Stimulated activated naive CD8-positive, alpha-beta T cell treated with anti-CD3 and anti-CD28 coated beads, Interleukin-15, Interleukin-2, amounts not matched to agents 100 U/mL and 50 U/mL, for 24 hours (primary cell): ENCODE data around the gene SMIM41.

Source experiments
- ATAC-seq: fragments of 150-1000 bp; cut with Tn5 transposase; one replicate; pipeline ENCODE4 v1.10.0; 2021
- DNase-seq: peaks from one replicate; pipeline ENCODE4 v3.0.0; 2021

Gene SMIM41

GRCh38 chr12:52079576-52080402 lies at the start of gene SMIM41:
Gene SMIM41 (plus strand): TSS chr12:52079704. CDS start chr12:52079780, 76 bp downstream.
- ATAC-seq = no peak

GRCh38 chr12:52032446-52032803 lies 47.1 kb upstream of the SMIM41 start:
- ATAC-seq = no peak
- no peak for DNase-seq

More at GRCh38 chr12:52079576-52080402, at the start of gene SMIM41:
- no peak for DNase-seq

GRCh38 chr12:52032804-52033445 lies 46.6 kb upstream of the SMIM41 start:
- ATAC-seq = peak; percentile 92

GRCh38 chr12:52033446-52034140 lies 45.9 kb upstream of the SMIM41 start:
- ATAC-seq (no peak), DNase-seq (peak; percentile 30)

More at GRCh38 chr12:52032804-52033445, 46.6 kb upstream of the SMIM41 start:
- peak; percentile 94 for DNase-seq

GRCh38 chr12:52035190-52035589 lies 44.3 kb upstream of the SMIM41 start:
- DNase-seq = no peak
- ATAC-seq = no peak

GRCh38 chr12:52035926-52036325 lies 43.6 kb upstream of the SMIM41 start:
- ATAC-seq = no peak

GRCh38 chr12:52036587-52037171 lies 42.8 kb upstream of the SMIM41 start:
- DNase-seq (peak; percentile 86), ATAC-seq (peak; percentile 63)

More at GRCh38 chr12:52035926-52036325, 43.6 kb upstream of the SMIM41 start:
- no peak for DNase-seq

- DNase-seq (peak; percentile 51), ATAC-seq (no peak)
Observed at GRCh38 chr12:52037248-52037861, 42.1 kb upstream of the SMIM41 start.

- ATAC-seq (no peak), DNase-seq (no peak)
Observed at GRCh38 chr12:52038447-52038846, 41.1 kb upstream of the SMIM41 start.

- ATAC-seq (no peak), DNase-seq (no peak)
Observed at GRCh38 chr12:52041035-52041434, 38.5 kb upstream of the SMIM41 start.

- DNase-seq = peak; percentile 67
- ATAC-seq = peak; percentile 47
Observed at GRCh38 chr12:52041695-52042123, 37.8 kb upstream of the SMIM41 start.

- ATAC-seq (no peak), DNase-seq (no peak)
Observed at GRCh38 chr12:52042706-52043385, 36.7 kb upstream of the SMIM41 start.

- DNase-seq (no peak), ATAC-seq (no peak)
Observed at GRCh38 chr12:52043386-52044212, 35.9 kb upstream of the SMIM41 start.

- DNase-seq (no peak), ATAC-seq (no peak)
Observed at GRCh38 chr12:52044292-52044983, 35.1 kb upstream of the SMIM41 start.

GRCh38 chr12:52045794-52046199 lies 33.7 kb upstream of the SMIM41 start:
- ATAC-seq (no peak), DNase-seq (no peak)

- DNase-seq (no peak), ATAC-seq (no peak)
Observed at GRCh38 chr12:52046859-52047258, 32.6 kb upstream of the SMIM41 start.

GRCh38 chr12:52049286-52049685 lies 30.2 kb upstream of the SMIM41 start:
- ATAC-seq = no peak

GRCh38 chr12:52049688-52050087 lies 29.8 kb upstream of the SMIM41 start:
- no peak for DNase-seq
- no peak for ATAC-seq

More at GRCh38 chr12:52049286-52049685, 30.2 kb upstream of the SMIM41 start:
- DNase-seq = no peak

- no peak for ATAC-seq
Observed at GRCh38 chr12:52050116-52050757, 29.3 kb upstream of the SMIM41 start.

More at GRCh38 chr12:52050116-52050757, 29.3 kb upstream of the SMIM41 start:
- DNase-seq = no peak
